ENCODE results near the gene TPX2. TPM values are rescaled to one million over a fixed set of nuclear protein-coding genes. Genes with fewer than 3 reads are reported as not detected.

Gene TPX2, protein sequence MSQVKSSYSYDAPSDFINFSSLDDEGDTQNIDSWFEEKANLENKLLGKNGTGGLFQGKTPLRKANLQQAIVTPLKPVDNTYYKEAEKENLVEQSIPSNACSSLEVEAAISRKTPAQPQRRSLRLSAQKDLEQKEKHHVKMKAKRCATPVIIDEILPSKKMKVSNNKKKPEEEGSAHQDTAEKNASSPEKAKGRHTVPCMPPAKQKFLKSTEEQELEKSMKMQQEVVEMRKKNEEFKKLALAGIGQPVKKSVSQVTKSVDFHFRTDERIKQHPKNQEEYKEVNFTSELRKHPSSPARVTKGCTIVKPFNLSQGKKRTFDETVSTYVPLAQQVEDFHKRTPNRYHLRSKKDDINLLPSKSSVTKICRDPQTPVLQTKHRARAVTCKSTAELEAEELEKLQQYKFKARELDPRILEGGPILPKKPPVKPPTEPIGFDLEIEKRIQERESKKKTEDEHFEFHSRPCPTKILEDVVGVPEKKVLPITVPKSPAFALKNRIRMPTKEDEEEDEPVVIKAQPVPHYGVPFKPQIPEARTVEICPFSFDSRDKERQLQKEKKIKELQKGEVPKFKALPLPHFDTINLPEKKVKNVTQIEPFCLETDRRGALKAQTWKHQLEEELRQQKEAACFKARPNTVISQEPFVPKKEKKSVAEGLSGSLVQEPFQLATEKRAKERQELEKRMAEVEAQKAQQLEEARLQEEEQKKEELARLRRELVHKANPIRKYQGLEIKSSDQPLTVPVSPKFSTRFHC
- 122 and 126 TPM in 2 replicates for total RNA-seq (2014; rRNA removed; shearing (Covaris generic))

DNA sequence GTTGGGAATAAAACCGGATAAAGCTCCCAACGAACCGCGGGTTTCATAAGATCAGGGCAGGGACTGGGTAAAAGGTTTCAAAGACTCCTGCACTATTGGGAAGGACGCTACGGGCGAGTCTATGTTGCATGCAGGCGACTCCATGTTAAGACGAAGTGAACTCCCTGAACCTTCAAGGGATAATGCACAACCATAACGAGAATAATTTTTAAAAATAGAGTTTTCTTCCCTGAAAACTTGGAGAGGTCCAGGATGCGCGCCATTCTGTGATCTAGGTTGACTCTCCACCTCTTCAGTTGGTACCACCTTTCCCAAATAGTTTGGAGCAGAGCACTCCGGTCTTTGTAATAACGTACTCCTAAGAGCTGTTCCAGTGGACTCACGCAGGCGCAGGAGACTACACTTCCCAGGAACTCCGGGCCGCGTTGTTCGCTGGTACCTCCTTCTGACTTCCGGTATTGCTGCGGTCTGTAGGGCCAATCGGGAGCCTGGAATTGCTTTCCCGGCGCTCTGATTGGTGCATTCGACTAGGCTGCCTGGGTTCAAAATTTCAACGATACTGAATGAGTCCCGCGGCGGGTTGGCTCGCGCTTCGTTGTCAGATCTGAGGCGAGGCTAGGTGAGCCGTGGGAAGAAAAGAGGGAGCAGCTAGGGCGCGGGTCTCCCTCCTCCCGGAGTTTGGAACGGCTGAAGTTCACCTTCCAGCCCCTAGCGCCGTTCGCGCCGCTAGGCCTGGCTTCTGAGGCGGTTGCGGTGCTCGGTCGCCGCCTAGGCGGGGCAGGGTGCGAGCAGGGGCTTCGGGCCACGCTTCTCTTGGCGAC is at the start of gene TPX2:
Gene TPX2, plus strand, starts transcription at position 562 of the 821 bp plus-strand sequence. CDS start 18,187 bp downstream, outside the sequence.

DNA sequence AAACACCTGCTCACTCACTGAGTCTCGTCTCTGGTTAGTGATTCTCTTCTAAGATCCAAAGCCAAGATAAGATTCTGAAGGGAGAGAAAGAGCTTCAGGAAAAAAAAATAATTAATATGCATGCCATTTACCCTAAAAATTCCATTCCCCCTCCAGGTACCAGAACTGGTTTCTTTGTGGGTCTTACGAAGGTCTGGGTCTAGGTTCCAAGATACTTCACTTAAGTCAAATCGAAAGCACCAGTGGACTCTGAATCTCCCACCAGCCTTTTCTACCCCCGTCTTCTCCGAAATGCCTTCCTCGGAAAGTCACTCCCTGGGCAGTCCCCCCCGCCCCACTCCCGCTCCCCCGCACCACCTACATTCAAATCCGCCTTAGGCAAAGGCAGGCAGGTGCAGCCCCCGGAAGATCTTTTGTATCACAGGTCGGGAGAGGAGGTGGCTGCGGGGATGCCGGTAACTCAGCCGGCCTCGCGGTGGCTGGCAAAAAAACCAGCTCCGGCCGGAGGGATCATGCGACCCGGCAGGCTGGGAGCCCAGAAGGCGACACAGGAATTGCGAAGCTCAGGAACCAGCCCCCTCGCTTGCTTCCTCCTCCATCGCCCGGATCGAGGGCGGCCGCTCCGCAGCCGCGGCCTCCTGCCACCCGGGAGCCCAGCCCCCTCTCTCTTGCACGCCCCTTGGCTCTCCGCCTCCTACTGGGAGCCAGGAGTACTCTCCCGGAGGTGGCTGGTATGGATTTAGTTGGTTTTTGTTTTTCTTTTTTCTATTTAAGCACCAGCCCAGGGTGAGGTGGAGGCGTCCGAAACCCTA is 16.6 kb upstream of the TPX2 start, which contains the start of gene BCL2L1:
Gene BCL2L1, minus strand, starts transcription at position 612 of the 812 bp plus-strand sequence. CDS start 650 bp downstream, outside the sequence.

DNA sequence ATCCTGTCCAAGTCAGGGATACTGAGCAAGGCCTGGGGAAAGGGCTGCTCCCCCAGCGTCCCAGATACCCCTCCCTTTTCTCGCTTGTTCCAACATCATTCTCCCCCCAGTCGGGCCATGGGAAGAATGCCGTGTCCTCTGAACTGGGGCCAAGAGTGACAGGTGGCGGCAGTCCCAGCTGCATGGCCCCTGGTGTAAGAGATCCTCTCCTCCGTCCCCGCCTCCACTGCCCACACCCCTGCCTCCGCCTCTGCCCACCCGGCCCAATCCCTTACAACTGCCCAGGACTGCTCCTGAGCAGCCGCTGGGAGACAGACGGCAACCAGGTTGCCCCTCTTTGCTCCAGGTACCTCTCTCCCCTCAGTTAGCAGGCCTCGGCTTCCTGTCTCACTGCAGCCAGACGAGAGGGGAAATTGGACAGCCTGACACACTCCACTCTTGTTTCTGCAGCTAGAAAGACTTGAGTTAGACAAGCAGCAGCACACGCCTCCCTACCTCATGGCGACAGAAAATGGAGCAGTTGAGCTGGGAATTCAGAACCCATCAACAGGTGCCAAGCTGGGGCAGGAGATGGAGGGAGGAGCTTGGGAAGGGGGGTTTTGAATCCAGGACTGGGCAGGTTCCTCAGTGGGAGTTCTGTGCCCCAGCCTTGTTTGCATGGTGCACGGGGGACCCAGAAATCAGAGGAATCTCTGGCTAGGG is 80.1 kb downstream of the TPX2 start, which contains the start of gene MYLK2:
Gene MYLK2, plus strand, starts transcription at position 274 of the 702 bp plus-strand sequence. Its CDS starts 225 bp downstream, at position 499.

DNA sequence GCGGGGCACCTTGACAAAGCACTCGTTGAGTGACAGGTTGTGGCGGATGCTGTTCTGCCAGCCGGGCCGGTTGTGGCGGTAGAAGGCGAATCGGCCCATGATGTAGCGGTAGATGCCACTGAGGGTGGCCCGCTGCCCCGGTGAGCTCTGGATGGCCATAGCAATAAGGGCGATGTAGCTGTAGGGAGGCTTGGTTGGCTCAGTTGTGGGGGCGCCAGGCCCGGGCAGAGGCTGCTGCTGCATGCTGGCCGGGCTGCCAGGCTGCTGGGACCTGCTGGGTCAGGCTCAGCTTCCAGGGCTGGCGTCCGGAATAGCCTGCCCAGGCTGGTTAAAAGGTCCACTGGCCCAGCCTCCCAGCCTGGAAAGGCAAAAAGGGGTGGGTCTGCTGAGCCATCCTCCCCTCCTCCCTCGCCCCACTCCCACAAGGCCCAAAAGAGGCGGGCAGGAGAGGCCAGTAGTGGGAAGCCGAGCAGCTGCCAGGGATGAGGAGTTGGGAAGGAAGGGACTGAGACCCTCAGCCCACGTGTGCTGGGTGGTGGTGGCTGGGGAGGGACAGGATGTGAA is 106.3 kb downstream of the TPX2 start, which contains the start of gene FOXS1:
Gene FOXS1, minus strand, starts transcription at position 305 of the 564 bp plus-strand sequence. Its CDS starts 62 bp downstream, at position 243.

Small RNAs within 50 kb of the gene (small RNA-seq; reads per million reads assigned to genes)
- gene AL160175.1 = not detected

Other genes starting within 250 kb of the TPX2 start
- gene HM13, start 224.8 kb upstream of the TPX2 start, total RNA-seq (2014; rRNA removed; shearing (Covaris generic)) = 81.3 and 109 TPM in 2 replicates
- gene ID1, start 134.0 kb upstream of the TPX2 start, total RNA-seq (2014; rRNA removed; shearing (Covaris generic)) = 813 and 881 TPM in 2 replicates
- gene COX4I2, start 101.4 kb upstream of the TPX2 start, total RNA-seq (2014; rRNA removed; shearing (Covaris generic)) = not detected in 2 replicates
- 117 and 122 TPM in 2 replicates for gene BCL2L1, start 16.4 kb upstream of the TPX2 start, total RNA-seq (2014; rRNA removed; shearing (Covaris generic))
- 2.1 and 2.3 TPM in 2 replicates for gene MYLK2, start 80.1 kb downstream of the TPX2 start, total RNA-seq (2014; rRNA removed; shearing (Covaris generic))
- gene FOXS1, start 106.3 kb downstream of the TPX2 start, total RNA-seq (2014; rRNA removed; shearing (Covaris generic)) = not detected in 2 replicates
- gene DUSP15, start 131.2 kb downstream of the TPX2 start, total RNA-seq (2014; rRNA removed; shearing (Covaris generic)) = 1.5 and 3.1 TPM in 2 replicates
- gene TTLL9, start 131.3 kb downstream of the TPX2 start, total RNA-seq (2014; rRNA removed; shearing (Covaris generic)) = 0.11 TPM in 1 of 2 replicates, not detected in the other
- gene PDRG1, start 212.8 kb downstream of the TPX2 start, total RNA-seq (2014; rRNA removed; shearing (Covaris generic)) = 11.1 and 12.0 TPM in 2 replicates
- gene XKR7, start 228.9 kb downstream of the TPX2 start, total RNA-seq (2014; rRNA removed; shearing (Covaris generic)) = not detected in 2 replicates

Data from A375 (cell line).